Measurements from ENCODE around the gene FOXP1. TPM values are rescaled to one million over a fixed set of nuclear protein-coding genes. Genes with fewer than 3 reads are reported as not detected.
"Not testable (repeated sequence)": the region's sequence is repeated elsewhere in the genome, so short reads cannot be mapped to it uniquely, and the experiment has no call there.

The FOXP1 gene
- total RNA-seq, 1 experiment from 2014 or later: 6.5 TPM

- DNase-seq (ENCODE audit: low read depth, low spot score): no peak
Observed at GRCh38 chr3:71346061-71346460, 237.5 kb downstream of the FOXP1 start.

GRCh38 chr3:71345429-71346040 is 238.0 kb downstream of the FOXP1 start:
- in situ Hi-C loops (cut with HindIII; ENCODE audit: low pct_unique_long_range_greater_than_20kb, low sequenced_read_pairs): no loop called here
- DNase-seq (ENCODE audit: low read depth, low spot score): no peak

More at GRCh38 chr3:71346061-71346460, 237.5 kb downstream of the FOXP1 start:
- in situ Hi-C loops (cut with HindIII; ENCODE audit: low pct_unique_long_range_greater_than_20kb, low sequenced_read_pairs): no loop called here

GRCh38 chr3:71341721-71342120 is 241.8 kb downstream of the FOXP1 start:
- no peak for DNase-seq (ENCODE audit: low read depth, low spot score)
- in situ Hi-C loops (cut with HindIII; ENCODE audit: low pct_unique_long_range_greater_than_20kb, low sequenced_read_pairs): no loop called here

GRCh38 chr3:71339049-71339448 is 244.5 kb downstream of the FOXP1 start:
- DNase-seq (ENCODE audit: low read depth, low spot score): no peak
- in situ Hi-C loops (cut with HindIII; ENCODE audit: low pct_unique_long_range_greater_than_20kb, low sequenced_read_pairs): no loop called here

- DNase-seq (ENCODE audit: low read depth, low spot score): no peak
- in situ Hi-C loops (cut with HindIII; ENCODE audit: low pct_unique_long_range_greater_than_20kb, low sequenced_read_pairs): no loop called here
Observed at GRCh38 chr3:71332813-71333212, 250.7 kb downstream of the FOXP1 start.

- in situ Hi-C loops (cut with HindIII; ENCODE audit: low pct_unique_long_range_greater_than_20kb, low sequenced_read_pairs): no loop called here
- DNase-seq (ENCODE audit: low read depth, low spot score): no peak
Observed at GRCh38 chr3:71330909-71331308, 252.6 kb downstream of the FOXP1 start.

- in situ Hi-C loops (cut with HindIII; ENCODE audit: low pct_unique_long_range_greater_than_20kb, low sequenced_read_pairs): no loop called here
Observed at GRCh38 chr3:71330505-71330904, 253.0 kb downstream of the FOXP1 start.

GRCh38 chr3:71329817-71330216 is 253.7 kb downstream of the FOXP1 start:
- in situ Hi-C loops (cut with HindIII; ENCODE audit: low pct_unique_long_range_greater_than_20kb, low sequenced_read_pairs): no loop called here
- DNase-seq (ENCODE audit: low read depth, low spot score): no peak

More at GRCh38 chr3:71330505-71330904, 253.0 kb downstream of the FOXP1 start:
- DNase-seq (ENCODE audit: low read depth, low spot score): no peak

- in situ Hi-C loops (cut with HindIII; ENCODE audit: low pct_unique_long_range_greater_than_20kb, low sequenced_read_pairs): no loop called here
- no peak for DNase-seq (ENCODE audit: low read depth, low spot score)
Observed at GRCh38 chr3:71328926-71329325, 254.6 kb downstream of the FOXP1 start.

- in situ Hi-C loops (cut with HindIII; ENCODE audit: low pct_unique_long_range_greater_than_20kb, low sequenced_read_pairs): no loop called here
- no peak for DNase-seq (ENCODE audit: low read depth, low spot score)
Observed at GRCh38 chr3:71327936-71328335, 255.6 kb downstream of the FOXP1 start.

GRCh38 chr3:71325715-71326114 is 257.8 kb downstream of the FOXP1 start:
- DNase-seq (ENCODE audit: low read depth, low spot score): peak; percentile 8
- in situ Hi-C loops (cut with HindIII; ENCODE audit: low pct_unique_long_range_greater_than_20kb, low sequenced_read_pairs): no loop called here

GRCh38 chr3:71324224-71324623 is 259.3 kb downstream of the FOXP1 start:
- DNase-seq (ENCODE audit: low read depth, low spot score); in situ Hi-C loops (cut with HindIII; ENCODE audit: low pct_unique_long_range_greater_than_20kb, low sequenced_read_pairs): not testable (repeated sequence)

- no peak for DNase-seq (ENCODE audit: low read depth, low spot score)
- in situ Hi-C loops (cut with HindIII; ENCODE audit: low pct_unique_long_range_greater_than_20kb, low sequenced_read_pairs): no loop called here
Observed at GRCh38 chr3:71323558-71323957, 260.0 kb downstream of the FOXP1 start.

GRCh38 chr3:71322154-71322553 is 261.4 kb downstream of the FOXP1 start:
- in situ Hi-C loops (cut with HindIII; ENCODE audit: low pct_unique_long_range_greater_than_20kb, low sequenced_read_pairs): no loop called here
- no peak for DNase-seq (ENCODE audit: low read depth, low spot score)

GRCh38 chr3:71319771-71320170 is 263.8 kb downstream of the FOXP1 start:
- DNase-seq (ENCODE audit: low read depth, low spot score): no peak
- in situ Hi-C loops (cut with HindIII; ENCODE audit: low pct_unique_long_range_greater_than_20kb, low sequenced_read_pairs): no loop called here

GRCh38 chr3:71318458-71318827 is 265.1 kb downstream of the FOXP1 start:
- in situ Hi-C loops (cut with HindIII; ENCODE audit: low pct_unique_long_range_greater_than_20kb, low sequenced_read_pairs): no loop called here
- no peak for DNase-seq (ENCODE audit: low read depth, low spot score)

- no peak for DNase-seq (ENCODE audit: low read depth, low spot score)
- in situ Hi-C loops (cut with HindIII; ENCODE audit: low pct_unique_long_range_greater_than_20kb, low sequenced_read_pairs): no loop called here
Observed at GRCh38 chr3:71317749-71318457, 265.6 kb downstream of the FOXP1 start.

GRCh38 chr3:71317140-71317539 is 266.4 kb downstream of the FOXP1 start:
- DNase-seq (ENCODE audit: low read depth, low spot score): no peak
- in situ Hi-C loops (cut with HindIII; ENCODE audit: low pct_unique_long_range_greater_than_20kb, low sequenced_read_pairs): no loop called here

GRCh38 chr3:71316066-71316777 is 267.3 kb downstream of the FOXP1 start:
- in situ Hi-C loops (cut with HindIII; ENCODE audit: low pct_unique_long_range_greater_than_20kb, low sequenced_read_pairs): no loop called here
- DNase-seq (ENCODE audit: low read depth, low spot score): no peak

Data from SK-MEL-5 (cell line).